ENCODE data around the gene TRIM24. TPM values are rescaled to one million over a fixed set of nuclear protein-coding genes. Genes with fewer than 3 reads are reported as not detected.

The TRIM24 gene
- total and polyA plus RNA-seq, 2 of the 13 experiments (the other 11 are each of a cell fraction or from before 2014, with no cell fraction given): 100 to 106 TPM

GRCh38 chr7:138546829-138547228, 86.8 kb downstream of the TRIM24 start:
- H3K9me3 ChIP-seq (ENCODE audit: low read length): no peaks in the 10 kb centered on the region
- H4K20me1 ChIP-seq (ENCODE audit: insufficient read depth, low read length): no peaks in the 10 kb centered on the region; the same call in none of the 2 replicates
- intact Hi-C loops (cut with micrococcal nuclease; ENCODE audit: unreplicated experiment) (no loop called here), in situ Hi-C loops (cut with HindIII; ENCODE audit: extremely low pct_ligation_motif_present, low pct_unique_long_range_greater_than_20kb) (no loop called here)
- DNase-seq (ENCODE audit: low spot score) (no peak), FAIRE-seq (no peak), ATAC-seq (no peak)
- CTCF ChIA-PET (ENCODE audit: low intra/inter-chr PET ratio, low total read pairs): no interaction called here
- no peak overlapping the region for H3K4me2 ChIP-seq (ENCODE audit: low read depth, low read length)
- H2AFZ ChIP-seq (ENCODE audit: low read length): no peak overlapping the region
- H3K36me3 ChIP-seq (replicated peaks in 1 of 2; ENCODE audit: control insufficient read depth in 1 of 2, insufficient read depth in 2 of 2, low read length in 2 of 2): peaks cover 18 to 86% of the 10 kb centered on the region in 2 experiments
- no peak overlapping the region for H3K27ac ChIP-seq (ENCODE audit: extremely low read length, insufficient read depth, low read length)
- 93% methylated on average over 2 of the region's 2 CpGs for WGBS (ENCODE audit: low lambda C conversion rate)
- H3K79me2 ChIP-seq (ENCODE audit: insufficient read depth, low read length): peaks cover 30% of the 10 kb centered on the region
- H3K4me3 ChIP-seq (replicated peaks in 1 of 3; ENCODE audit: insufficient read depth in 1 of 3, low read depth in 2 of 3, low read length in 3 of 3): no peak overlapping the region
- POLR2A ChIA-PET: no interaction called here
- H3K27me3 ChIP-seq (ENCODE audit: control insufficient read depth in 1 of 2, insufficient read depth in 2 of 2, low read length in 2 of 2): no peaks in the 10 kb centered on the region
- 0 out of 2 replicates have a peak, but pooled peaks cover 13% of the 10 kb centered on the region for H3K4me1 ChIP-seq (ENCODE audit: insufficient read depth, low read length)
- no peak overlapping the region for H3K9ac ChIP-seq (ENCODE audit: insufficient read depth, low read depth, low read length)
- BruUV-seq (replicated peaks): no TSS peak
- TF ChIP-seq, protein P1, sequence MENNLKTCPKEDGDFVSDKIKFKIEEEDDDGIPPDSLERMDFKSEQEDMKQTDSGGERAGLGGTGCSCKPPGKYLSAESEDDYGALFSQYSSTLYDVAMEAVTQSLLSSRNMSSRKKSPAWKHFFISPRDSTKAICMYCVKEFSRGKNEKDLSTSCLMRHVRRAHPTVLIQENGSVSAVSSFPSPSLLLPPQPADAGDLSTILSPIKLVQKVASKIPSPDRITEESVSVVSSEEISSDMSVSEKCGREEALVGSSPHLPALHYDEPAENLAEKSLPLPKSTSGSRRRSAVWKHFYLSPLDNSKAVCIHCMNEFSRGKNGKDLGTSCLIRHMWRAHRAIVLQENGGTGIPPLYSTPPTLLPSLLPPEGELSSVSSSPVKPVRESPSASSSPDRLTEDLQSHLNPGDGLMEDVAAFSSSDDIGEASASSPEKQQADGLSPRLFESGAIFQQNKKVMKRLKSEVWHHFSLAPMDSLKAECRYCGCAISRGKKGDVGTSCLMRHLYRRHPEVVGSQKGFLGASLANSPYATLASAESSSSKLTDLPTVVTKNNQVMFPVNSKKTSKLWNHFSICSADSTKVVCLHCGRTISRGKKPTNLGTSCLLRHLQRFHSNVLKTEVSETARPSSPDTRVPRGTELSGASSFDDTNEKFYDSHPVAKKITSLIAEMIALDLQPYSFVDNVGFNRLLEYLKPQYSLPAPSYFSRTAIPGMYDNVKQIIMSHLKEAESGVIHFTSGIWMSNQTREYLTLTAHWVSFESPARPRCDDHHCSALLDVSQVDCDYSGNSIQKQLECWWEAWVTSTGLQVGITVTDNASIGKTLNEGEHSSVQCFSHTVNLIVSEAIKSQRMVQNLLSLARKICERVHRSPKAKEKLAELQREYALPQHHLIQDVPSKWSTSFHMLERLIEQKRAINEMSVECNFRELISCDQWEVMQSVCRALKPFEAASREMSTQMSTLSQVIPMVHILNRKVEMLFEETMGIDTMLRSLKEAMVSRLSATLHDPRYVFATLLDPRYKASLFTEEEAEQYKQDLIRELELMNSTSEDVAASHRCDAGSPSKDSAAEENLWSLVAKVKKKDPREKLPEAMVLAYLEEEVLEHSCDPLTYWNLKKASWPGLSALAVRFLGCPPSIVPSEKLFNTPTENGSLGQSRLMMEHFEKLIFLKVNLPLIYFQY (CRISPR knock-in tag; IDR thresholded peaks at IDR 0.05; ENCODE audit: borderline replicate concordance): no peak
- no peak for TF ChIP-seq USF2 (IDR thresholded peaks at IDR 0.05; ENCODE audit: low read depth, low read length)
- no peak for TF ChIP-seq USF2 (CRISPR knock-in tag; IDR thresholded peaks at IDR 0.05; ENCODE audit: borderline replicate concordance)
- TF ChIP-seq RBM22 (optimal IDR thresholded peaks at IDR 0.05; ENCODE audit: low read length): peak; percentile 37
- TF ChIP-seq GTF2F1 (IDR thresholded peaks at IDR 0.05; ENCODE audit: low read length): no peak
- no peak for TF ChIP-seq HNRNPL (IDR thresholded peaks at IDR 0.05; ENCODE audit: low read depth, low read length)
- TF ChIP-seq ZNF18 (CRISPR knock-in tag; IDR thresholded peaks at IDR 0.05; ENCODE audit: insufficient replicate concordance): no peak
- no peak for TF ChIP-seq CEBPB (IDR thresholded peaks at IDR 0.05; ENCODE audit: borderline replicate concordance, low read depth, low read length)
- peak; percentile 66 for TF ChIP-seq AGO2 (optimal IDR thresholded peaks at IDR 0.05; ENCODE audit: low read depth, low read length)
- no peak for TF ChIP-seq LBX2 (CRISPR knock-in tag; IDR thresholded peaks at IDR 0.05; ENCODE audit: borderline replicate concordance)
- no peak for TF ChIP-seq ZNF572 (CRISPR knock-in tag; IDR thresholded peaks at IDR 0.05)
- TF ChIP-seq NR2F1 (CRISPR knock-in tag; IDR thresholded peaks at IDR 0.05): no peak
- TF ChIP-seq CBX1 (IDR thresholded peaks at IDR 0.05; ENCODE audit: low read depth): no peak
- TF ChIP-seq PAX8 (CRISPR knock-in tag; IDR thresholded peaks at IDR 0.05; ENCODE audit: borderline replicate concordance): no peak
- TF ChIP-seq ATF7-NPFF (CRISPR knock-in tag; IDR thresholded peaks at IDR 0.05; ENCODE audit: low read depth): no peak
- no peak for TF ChIP-seq ZNF326 (CRISPR knock-in tag; IDR thresholded peaks at IDR 0.05; ENCODE audit: borderline replicate concordance)
